NOMO-1 treated with dmso at 0.1 percent for 144 hours (cell line): Measurements from ENCODE around the gene BRSK2.
A peak's percentile ranks its signal among the peaks of the same experiment; 100 is the strongest.

Source experiments
- DNase-seq: peaks from one replicate; lab custom pipeline; 2025; ENCODE audit not compliant: unreplicated experiment; lab: John Stamatoyannopoulos, UW

The BRSK2 gene

GRCh38 chr11:1394936-1395772 is 5.4 kb downstream of the BRSK2 start:
- no peak for DNase-seq

- no peak for DNase-seq
Measured at GRCh38 chr11:1395773-1396374, 6.1 kb downstream of the BRSK2 start.

DNA sequence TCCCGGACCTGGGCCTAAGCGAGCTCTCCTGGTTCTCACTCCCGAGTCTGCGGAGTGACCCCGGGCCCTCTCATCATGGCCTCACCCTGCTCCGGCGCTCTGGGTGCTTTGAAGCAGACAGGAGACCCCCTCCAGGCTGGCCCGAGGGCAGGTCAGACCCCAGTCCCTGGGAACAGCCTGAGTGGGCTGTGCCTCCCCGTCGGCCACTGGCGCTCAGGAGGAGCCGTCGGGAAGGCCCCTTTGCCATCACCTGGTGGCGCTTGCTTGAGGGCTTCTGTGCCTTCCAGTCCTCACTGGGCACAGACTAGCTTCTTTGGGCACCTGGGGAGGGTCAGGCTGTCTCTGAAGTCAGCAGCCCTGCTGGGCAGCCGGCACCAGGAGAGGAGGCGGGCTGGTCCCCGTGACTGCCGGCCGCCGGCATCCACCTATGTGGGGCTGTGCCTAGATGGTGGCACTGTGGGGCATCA is 6.7 kb downstream of the BRSK2 start:
- DNase-seq, result no peak

DNA sequence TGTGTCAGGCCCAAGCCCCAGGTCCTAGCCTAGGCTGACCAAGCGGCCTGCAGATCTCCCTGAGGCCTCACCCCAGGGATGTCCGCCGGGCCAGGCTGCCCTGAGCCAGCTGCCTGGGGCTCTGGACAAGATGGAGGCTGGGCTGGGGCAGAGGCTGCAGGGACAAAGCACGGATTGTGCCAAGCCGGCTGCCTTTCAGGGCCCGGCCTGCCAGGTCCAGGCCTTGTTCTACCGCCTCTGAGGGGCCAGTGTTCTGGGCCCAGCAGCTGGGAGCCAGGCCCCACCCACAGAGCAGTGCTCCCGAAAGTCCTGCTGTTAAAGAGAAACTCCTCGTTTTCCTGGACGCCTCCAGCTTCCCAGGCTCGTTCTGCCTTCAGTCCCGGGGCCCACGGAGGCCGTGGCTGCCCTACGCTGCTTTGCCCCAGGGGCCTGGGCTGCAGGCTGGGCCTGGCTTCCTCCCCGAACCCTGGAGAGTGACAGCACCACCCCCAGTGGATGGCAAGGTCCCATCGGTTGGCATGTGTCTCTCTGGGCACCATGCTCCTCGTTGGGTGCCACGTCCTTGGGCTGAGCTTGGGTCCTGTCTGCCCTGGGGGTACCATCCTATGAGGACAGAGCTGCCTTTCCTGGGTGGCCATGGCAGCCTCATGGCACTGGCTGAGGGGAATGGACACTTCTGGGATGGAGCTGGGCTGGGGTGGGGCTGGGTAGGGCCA is 7.6 kb downstream of the BRSK2 start:
- DNase-seq, result no peak

DNA sequence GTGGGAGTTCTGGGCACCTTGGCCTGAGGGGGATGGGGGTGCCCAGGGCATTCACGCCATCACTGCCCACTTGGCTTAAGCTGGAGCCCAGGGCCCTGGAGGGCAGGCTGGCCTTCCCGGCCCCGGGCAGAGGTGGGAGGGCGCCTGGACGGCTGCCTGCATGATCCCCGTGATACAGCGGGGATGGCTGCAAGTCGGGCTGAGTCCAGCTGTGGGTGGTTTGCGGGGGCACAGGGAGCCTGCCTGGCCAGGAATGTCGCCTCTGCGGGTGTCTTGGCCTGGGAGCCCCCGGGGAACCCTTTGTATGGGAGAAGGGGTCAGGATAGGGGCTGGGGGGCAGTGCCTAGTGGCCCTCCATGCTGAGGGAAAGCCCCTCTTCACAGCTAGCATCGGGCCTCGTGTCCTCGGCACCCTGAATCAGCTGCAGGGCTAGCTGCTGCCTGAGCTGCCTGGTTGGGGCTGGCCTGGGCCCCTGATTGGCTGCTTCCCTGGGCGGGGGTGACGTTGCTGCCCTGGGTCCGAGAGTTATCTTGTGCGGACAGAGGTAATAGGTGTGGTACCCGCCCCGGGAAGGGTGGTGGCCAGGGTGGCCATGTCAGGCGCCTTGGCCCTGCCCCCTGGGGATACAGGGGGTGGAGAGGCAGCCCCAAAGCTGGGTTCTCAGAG is 8.3 kb downstream of the BRSK2 start:
- no peak for DNase-seq

DNA sequence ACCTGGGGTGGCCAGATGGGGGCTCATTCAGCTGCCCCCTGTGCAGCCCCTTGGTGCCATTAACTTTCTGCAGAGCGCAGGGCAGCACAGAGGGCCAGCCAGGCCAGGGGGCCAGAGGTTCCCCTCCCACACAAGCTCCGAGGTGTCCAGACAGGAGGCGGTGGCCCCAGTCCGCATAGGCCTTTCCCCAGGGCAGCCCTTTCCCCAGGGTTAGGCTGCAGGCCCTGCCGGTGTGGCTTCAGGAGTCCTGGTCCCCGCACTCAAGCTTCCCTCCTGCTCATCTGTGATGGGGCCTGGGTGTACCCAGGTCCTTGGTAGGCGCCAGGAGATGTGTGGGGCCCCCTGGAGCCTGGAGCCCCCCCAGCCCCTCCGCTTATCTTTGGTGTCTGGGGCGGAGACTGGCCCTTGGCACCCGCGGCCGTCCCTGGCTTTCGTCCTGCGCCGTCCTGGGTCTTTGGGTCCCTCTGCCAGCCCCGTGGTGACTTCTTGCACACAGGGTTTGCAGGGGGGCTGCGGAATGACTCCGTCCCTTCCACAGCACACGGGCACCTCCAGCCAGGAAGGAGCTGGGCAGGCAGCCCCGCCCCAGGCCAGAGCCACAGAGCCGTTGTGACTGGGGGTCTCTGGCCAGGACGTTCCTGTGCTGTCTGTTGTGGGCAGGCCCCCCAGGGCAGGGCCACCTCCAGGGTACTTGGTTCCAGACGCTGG is 8.9 kb downstream of the BRSK2 start:
- DNase-seq, result no peak

GRCh38 chr11:1399386-1400316 is 9.9 kb downstream of the BRSK2 start:
- no peak for DNase-seq

GRCh38 chr11:1400317-1401170 is 10.8 kb downstream of the BRSK2 start:
- no peak for DNase-seq

DNA sequence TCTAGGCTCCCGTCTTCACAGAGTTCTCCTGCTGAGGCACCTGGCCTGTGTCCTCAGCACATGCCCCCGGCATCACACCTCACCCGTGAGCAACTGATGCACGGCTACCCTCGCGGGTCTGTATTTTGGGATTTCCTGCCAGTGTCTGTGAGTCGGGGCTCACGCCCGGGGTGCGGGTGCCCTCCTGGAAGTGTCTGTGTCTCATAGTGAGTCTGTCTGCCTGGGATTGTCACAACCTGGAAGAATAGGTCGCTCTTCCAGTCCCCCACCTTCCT is 11.4 kb downstream of the BRSK2 start:
- no peak for DNase-seq

DNA sequence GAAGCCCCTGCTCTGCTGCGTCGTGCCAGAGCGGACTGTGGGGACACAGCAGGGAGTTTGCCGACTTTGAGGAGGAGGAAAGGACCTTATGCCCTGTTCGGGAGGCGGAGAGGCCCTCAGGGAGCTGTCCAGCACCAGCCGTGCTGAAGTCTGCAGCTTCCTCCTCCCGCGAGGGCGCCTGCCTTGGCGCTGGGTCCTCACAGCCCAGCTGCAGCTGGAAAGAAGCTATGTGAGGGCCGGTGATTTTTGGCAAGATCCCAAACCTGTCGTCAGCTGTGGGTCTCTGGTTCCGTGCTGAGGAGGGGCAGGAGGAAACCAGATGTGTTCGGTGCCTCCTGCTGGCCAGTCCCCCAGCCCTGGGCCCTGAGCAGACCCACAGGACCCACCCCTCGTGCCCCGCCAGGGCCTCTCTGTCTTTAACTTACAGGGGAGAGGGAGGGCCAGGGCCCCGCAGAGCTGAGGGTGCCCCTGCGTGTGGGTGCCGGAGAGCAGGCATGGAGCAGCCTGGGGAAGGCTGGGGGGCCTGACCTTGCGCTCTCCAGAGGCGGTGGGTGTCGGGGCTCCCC is 12.0 kb downstream of the BRSK2 start:
- DNase-seq, result peak; percentile 26

DNA sequence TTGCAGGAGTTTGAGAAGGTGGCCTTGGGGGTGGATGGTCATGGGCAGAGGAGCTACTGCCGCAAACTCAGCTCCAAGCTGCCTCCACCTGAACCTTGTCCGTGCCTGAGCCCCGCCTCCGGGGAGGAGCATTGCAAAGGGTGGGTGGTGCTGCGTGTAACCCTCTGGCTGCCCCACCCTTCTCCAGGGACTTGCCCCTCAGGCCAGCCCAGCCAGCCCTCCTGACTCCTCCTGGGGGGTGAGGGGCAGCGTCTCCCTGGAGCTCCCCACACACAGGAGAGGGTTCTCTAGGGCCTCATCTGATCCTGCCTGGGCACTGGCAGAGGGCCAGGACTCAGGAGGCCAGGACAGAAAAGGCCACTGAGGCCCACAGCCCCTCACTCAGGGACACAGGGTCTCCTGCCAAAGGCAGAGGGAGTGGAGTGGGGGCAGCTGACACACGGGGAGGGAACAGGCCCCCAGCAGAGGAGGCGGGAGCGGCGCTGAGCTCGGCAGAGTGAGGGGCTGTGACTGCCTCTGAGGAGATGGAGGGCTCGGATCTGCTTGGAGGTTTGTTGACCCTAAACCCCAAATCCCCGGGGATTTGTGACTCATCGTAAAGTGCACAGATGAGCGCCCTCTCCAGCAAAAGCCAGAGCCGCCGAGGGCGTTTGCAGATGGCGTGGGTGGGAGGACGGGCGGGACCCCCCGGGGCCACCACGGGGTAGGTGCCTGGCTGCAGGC is 12.8 kb downstream of the BRSK2 start:
- no peak for DNase-seq

- DNase-seq, result no peak
Measured at GRCh38 chr11:1403078-1403620, 13.4 kb downstream of the BRSK2 start.

DNA sequence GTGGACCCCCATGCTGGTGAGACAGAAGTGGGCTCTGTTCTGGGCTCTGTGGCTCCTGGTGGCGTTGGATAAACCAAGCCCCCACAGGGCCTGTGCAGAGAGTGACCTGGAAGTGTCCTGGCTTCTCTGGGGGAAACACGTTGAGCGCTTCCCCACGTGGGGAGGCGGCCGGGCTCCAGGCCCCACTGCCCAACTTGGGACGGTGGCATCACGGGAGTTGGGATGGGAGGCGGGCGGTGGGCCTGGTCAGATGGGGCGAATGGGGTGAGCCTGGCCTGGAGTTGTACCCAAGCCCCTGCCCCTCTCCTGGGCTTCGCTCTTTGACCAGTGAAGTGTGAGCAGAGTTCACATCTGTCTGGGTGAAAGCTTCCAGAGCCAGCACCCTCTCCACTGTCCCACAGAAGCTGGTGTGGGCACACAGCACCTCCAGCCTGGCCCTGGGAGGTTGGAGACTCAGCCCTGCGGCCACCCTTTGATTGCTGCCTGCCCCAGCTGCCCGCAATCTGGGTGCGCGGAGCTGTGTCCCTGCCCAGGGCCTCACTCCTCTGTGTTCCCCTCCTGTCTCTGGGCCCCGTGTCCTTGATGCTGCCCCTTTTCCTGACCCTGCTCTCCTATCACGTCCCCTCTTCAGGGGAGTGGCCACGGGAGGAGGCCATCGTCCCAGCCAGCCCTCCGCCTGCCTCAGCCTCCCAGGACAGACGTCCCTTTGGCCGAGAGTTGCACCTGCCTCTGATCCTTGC is 14.2 kb downstream of the BRSK2 start:
- DNase-seq, result no peak

GRCh38 chr11:1404461-1405185 is 14.9 kb downstream of the BRSK2 start:
- no peak for DNase-seq

GRCh38 chr11:1405186-1406020 is 15.7 kb downstream of the BRSK2 start:
- DNase-seq, result no peak
